Measurements from ENCODE around the gene TRIM14.
A peak's percentile ranks its signal among the peaks of the same experiment; 100 is the strongest.

TRIM14 gene

GRCh38 chr9:98040212-98040611 lies 78.8 kb downstream of the TRIM14 start:
- DNase-seq = no peak
- no peak for TF ChIP-seq CTCF (IDR thresholded peaks at IDR 0.05)
- Histone ChIP-seq H3K4me1 (peaks cover 0 to 20% (median 1%) of the 10 kb centered on the region in 4 donors), H3K9me3 (no peaks in the 10 kb centered on the region), H3K4me3 (no peak overlapping the region), H3K27ac (no peak overlapping the region), H3K36me3 (no peaks in the 10 kb centered on the region), H3K27me3 (no peaks in the 10 kb centered on the region)
- intact Hi-C loops (cut with DNase I; ENCODE audit: low total_unique reads) = no loop called here

DNA sequence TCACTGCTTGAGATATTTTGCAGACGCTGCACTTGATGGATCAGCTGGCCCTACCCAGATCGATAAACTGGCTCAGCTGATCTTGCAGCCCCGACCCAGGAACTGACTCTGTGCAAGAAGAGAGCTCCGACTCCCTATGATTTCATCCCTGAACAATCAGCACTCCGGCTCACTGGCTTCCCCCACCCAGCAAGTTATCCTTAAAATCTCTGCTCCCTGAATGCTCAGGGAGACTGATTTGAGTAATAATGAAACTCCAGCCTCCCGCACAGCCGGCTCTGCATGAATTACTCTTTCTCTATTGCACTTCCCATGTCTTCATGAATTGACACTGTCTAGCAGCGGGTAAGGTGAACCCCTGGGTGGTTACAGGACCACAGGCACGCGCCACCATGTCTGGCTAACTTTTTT lies 79.4 kb downstream of the TRIM14 start:
- Histone ChIP-seq H3K27ac (no peak overlapping the region), H3K4me3 (no peak overlapping the region), H3K27me3 (no peaks in the 10 kb centered on the region), H3K9me3 (no peaks in the 10 kb centered on the region), H3K36me3 (no peaks in the 10 kb centered on the region), H3K4me1 (peaks cover 0 to 26% (median 5%) of the 10 kb centered on the region in 4 donors)
- DNase-seq = no peak
- intact Hi-C loops (cut with DNase I; ENCODE audit: low total_unique reads) = no loop called here
- no peak for TF ChIP-seq CTCF (IDR thresholded peaks at IDR 0.05)

GRCh38 chr9:98038958-98039357 lies 80.1 kb downstream of the TRIM14 start:
- no peak overlapping the region for H3K27ac ChIP-seq
- H3K36me3 ChIP-seq = no peaks in the 10 kb centered on the region
- no peak overlapping the region for H3K4me3 ChIP-seq
- intact Hi-C loops (cut with DNase I; ENCODE audit: low total_unique reads) = no loop called here
- peaks cover 0 to 28% (median 6%) of the 10 kb centered on the region in 4 donors for H3K4me1 ChIP-seq
- no peak for TF ChIP-seq CTCF (IDR thresholded peaks at IDR 0.05)
- H3K9me3 ChIP-seq = no peaks in the 10 kb centered on the region
- peaks cover 0 to 6% of the 10 kb centered on the region in 2 donors for H3K27me3 ChIP-seq
- no peak for DNase-seq

DNA sequence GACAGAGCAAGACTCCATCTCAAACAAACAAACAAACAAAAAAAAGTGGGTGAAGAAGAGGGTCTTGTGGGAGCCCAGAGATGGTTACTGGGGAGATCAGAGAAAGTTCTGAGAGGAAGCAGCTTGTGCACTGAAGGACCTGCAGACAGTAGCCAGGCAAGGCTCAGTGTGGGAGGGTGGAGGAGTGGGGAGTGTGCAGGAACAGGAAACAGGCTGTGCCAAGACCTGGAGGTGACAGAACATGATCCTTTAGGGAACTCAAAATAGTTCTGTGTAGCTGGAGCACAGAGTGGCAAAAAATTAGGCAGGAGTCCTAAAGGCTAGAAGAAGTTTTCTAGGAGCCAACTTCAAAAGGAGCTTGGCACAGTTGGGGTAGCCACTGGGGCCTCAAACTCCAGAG lies 81.7 kb downstream of the TRIM14 start:
- Histone ChIP-seq H3K36me3 (no peaks in the 10 kb centered on the region), H3K4me1 (peaks cover 0 to 28% (median 6%) of the 10 kb centered on the region in 4 donors), H3K27me3 (peaks cover 0 to 8% of the 10 kb centered on the region in 2 donors), H3K27ac (peak overlapping the region in 1 of 2 donors; percentile 26), H3K9me3 (no peaks in the 10 kb centered on the region), H3K4me3 (no peak overlapping the region)
- intact Hi-C loops (cut with DNase I; ENCODE audit: low total_unique reads) = no loop called here
- no peak for TF ChIP-seq CTCF (IDR thresholded peaks at IDR 0.05)
- no peak for DNase-seq

GRCh38 chr9:98034593-98035546 lies 84.2 kb downstream of the TRIM14 start:
- Histone ChIP-seq H3K27me3 (peaks cover 0 to 8% of the 10 kb centered on the region in 2 donors), H3K4me1 (peaks cover 0 to 28% (median 6%) of the 10 kb centered on the region in 4 donors), H3K9me3 (no peaks in the 10 kb centered on the region), H3K4me3 (no peak overlapping the region), H3K27ac (peak overlapping the region; percentile 15 to 40), H3K36me3 (no peaks in the 10 kb centered on the region)
- TF ChIP-seq CTCF (IDR thresholded peaks at IDR 0.05) = peak; percentile 75 to 78
- peak; percentile 88 to 91 for DNase-seq
- intact Hi-C loops (cut with DNase I; ENCODE audit: low total_unique reads) = loop anchor here (5.0 kb wide), 1 partner anchor 113 kb away; the partner anchor contains the start of gene TRMO

All from tibial artery (tissue), 4 donors.